Fibroblast of lung (primary cell): ENCODE measurements around the gene ZBBX. TPM values are rescaled to one million over a fixed set of nuclear protein-coding genes. Genes with fewer than 3 reads are reported as not detected.

ENCODE experiments used
- DNase-seq, 2 donors: peaks; one replicate each; pipeline versions ENCODE4 v3.0.0 to v3.0.0-alpha.2; 2010; ENCODE audit warnings: low read depth in 2 of 2
- H2AFZ ChIP-seq: 2 replicates; pipeline ENCODE4 v1.5.1; 2012; ENCODE audit warnings: low read length, control low read depth, inconsistent platforms
- H3K27ac ChIP-seq: 2 replicates; pipeline ENCODE4 v1.5.1; 2011; ENCODE audit warnings: low read length, control low read depth; ENCODE audit not compliant: insufficient read depth
- H3K27me3 ChIP-seq: 2 replicates; pipeline ENCODE4 v1.5.1; 2011; ENCODE audit warnings: mild to moderate bottlenecking, low read length; ENCODE audit not compliant: control insufficient read depth, insufficient read depth
- H3K36me3 ChIP-seq: 2 replicates; pipeline ENCODE4 v1.5.1; 2011; ENCODE audit warnings: low read length; ENCODE audit not compliant: control insufficient read depth, insufficient read depth
- H3K4me1 ChIP-seq: 2 replicates; pipeline ENCODE4 v1.5.1; 2011; ENCODE audit warnings: low read length; ENCODE audit not compliant: control insufficient read depth, insufficient read depth; ENCODE audit errors: extremely low read depth
- H3K4me2 ChIP-seq: 2 replicates; pipeline ENCODE4 v1.5.1; 2011; ENCODE audit warnings: low read length, control low read depth; ENCODE audit not compliant: insufficient read depth; ENCODE audit errors: extremely low read depth
- H3K4me3 ChIP-seq, 4 experiments: fragments of 200-600 bp in 1 of 4; sonication (generic) in 1 of 4; replicated peaks in 1 of 4; 2 replicates each; pipeline ENCODE4 v1.5.1; 2011 to 2016; ENCODE audit warnings: low read length in 4 of 4, low read depth in 3 of 4, mild to moderate bottlenecking in 3 of 4, control low read depth in 2 of 4, inconsistent platforms in 1 of 4, mixed read lengths in 1 of 4; ENCODE audit not compliant: insufficient read depth in 1 of 4; ENCODE audit errors: control extremely low read depth in 1 of 4
- H3K79me2 ChIP-seq: 2 replicates; pipeline ENCODE4 v1.5.1; 2012; ENCODE audit warnings: mild to moderate bottlenecking, low read length, inconsistent platforms; ENCODE audit not compliant: control insufficient read depth, insufficient read depth
- H3K9ac ChIP-seq: 2 replicates; pipeline ENCODE4 v1.5.1; 2011; ENCODE audit warnings: mild to moderate bottlenecking, low read length, control low read depth; ENCODE audit not compliant: insufficient read depth
- H3K9me3 ChIP-seq: 2 replicates; pipeline ENCODE4 v1.5.1; 2012; ENCODE audit warnings: low read depth, low read length; ENCODE audit not compliant: control insufficient read depth, insufficient read depth
- H4K20me1 ChIP-seq: 2 replicates; pipeline ENCODE4 v1.5.1; 2011; ENCODE audit warnings: low read length; ENCODE audit not compliant: control insufficient read depth, insufficient read depth; ENCODE audit errors: extremely low read depth
- EZH2 ChIP-seq: IDR thresholded peaks from 2 replicates; pipeline ENCODE4 v1.5.1; 2012; ENCODE audit warnings: low read length, control low read depth, mild to moderate bottlenecking; ENCODE audit errors: missing control alignments
- polyA plus RNA-seq, 2 donors: library from polyadenylated mRNA; depleted of rRNA in 1 of 2; stranded (reverse) in 1 of 2; unstranded in 1 of 2; fragments of >200 nt; gene quantifications; 2 replicates each; pipeline ENCODE4 v1.2.1, GENCODE V29; 2011 to 2012; ENCODE audit warnings: missing spikeins in 1 of 2
- total RNA-seq: library from RNA; depleted of rRNA; stranded (reverse); fragments of >200 nt; gene quantifications from 2 replicates; pipeline ENCODE4 v1.2.1, GENCODE V29; 2014
- TF ChIP-seq, protein P1 (sequence below), 2 donors: IDR thresholded peaks in 1 of 2; conservative IDR thresholded peaks in 1 of 2; 1 replicate in 1 of 2; 2 replicates in 1 of 2; pipeline ENCODE4 v1.5.1; 2011 to 2012; ENCODE audit warnings: low read length in 2 of 2, control low read depth in 1 of 2, inconsistent platforms in 1 of 2, low read depth in 1 of 2, mild to moderate bottlenecking in 1 of 2

The ZBBX gene
- total and polyA plus RNA-seq, 2 donors (not counting 1 experiment from before 2014, with no cell fraction given), result 0.17 TPM; not detected in 1

DNA sequence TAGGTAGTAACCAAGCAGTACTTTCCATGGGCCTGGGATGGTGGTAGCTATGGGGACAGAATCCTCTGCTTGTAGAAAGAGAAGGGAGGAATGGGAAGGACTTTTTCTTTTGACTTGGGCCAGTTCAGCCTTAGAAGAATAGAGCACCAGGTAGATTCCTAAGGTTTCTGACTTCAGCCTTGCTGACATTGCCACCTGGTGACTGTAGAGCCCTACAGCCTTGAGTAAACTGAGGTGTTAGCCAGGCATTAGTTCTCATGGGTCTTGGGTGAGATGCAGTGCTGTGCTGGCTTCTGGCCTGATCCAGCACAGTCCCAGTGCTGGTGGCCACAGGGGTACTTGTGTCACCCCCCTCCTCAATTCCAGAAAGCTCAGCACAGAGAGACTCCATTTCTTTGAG lies 171.1 kb downstream of the ZBBX start:
- H3K9ac ChIP-seq, result no peak overlapping the region
- no peak overlapping the region for H3K4me2 ChIP-seq
- no peaks in the 10 kb centered on the region for H3K79me2 ChIP-seq
- no peak overlapping the region for H3K4me3 ChIP-seq
- no peak overlapping the region for H2AFZ ChIP-seq
- TF ChIP-seq EZH2, result no peak
- TF ChIP-seq, protein P1, sequence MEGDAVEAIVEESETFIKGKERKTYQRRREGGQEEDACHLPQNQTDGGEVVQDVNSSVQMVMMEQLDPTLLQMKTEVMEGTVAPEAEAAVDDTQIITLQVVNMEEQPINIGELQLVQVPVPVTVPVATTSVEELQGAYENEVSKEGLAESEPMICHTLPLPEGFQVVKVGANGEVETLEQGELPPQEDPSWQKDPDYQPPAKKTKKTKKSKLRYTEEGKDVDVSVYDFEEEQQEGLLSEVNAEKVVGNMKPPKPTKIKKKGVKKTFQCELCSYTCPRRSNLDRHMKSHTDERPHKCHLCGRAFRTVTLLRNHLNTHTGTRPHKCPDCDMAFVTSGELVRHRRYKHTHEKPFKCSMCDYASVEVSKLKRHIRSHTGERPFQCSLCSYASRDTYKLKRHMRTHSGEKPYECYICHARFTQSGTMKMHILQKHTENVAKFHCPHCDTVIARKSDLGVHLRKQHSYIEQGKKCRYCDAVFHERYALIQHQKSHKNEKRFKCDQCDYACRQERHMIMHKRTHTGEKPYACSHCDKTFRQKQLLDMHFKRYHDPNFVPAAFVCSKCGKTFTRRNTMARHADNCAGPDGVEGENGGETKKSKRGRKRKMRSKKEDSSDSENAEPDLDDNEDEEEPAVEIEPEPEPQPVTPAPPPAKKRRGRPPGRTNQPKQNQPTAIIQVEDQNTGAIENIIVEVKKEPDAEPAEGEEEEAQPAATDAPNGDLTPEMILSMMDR (conservative IDR thresholded peaks at IDR 0.05 in 1 of 2, IDR thresholded peaks at IDR 0.05 in 1 of 2; ENCODE audit: low read depth in 1 of 2, low read length in 2 of 2), result no peak
- H3K4me1 ChIP-seq, result no peaks in the 10 kb centered on the region
- no peaks in the 10 kb centered on the region for H3K9me3 ChIP-seq
- no peaks in the 10 kb centered on the region for H3K36me3 ChIP-seq
- H3K27ac ChIP-seq, result no peak overlapping the region
- no peak for DNase-seq
- no peaks in the 10 kb centered on the region for H3K27me3 ChIP-seq
- H4K20me1 ChIP-seq, result no peaks in the 10 kb centered on the region

GRCh38 chr3:167203062-167203461 lies 177.0 kb downstream of the ZBBX start:
- Histone ChIP-seq H3K79me2 (no peaks in the 10 kb centered on the region), H2AFZ (no peak overlapping the region), H3K27me3 (no peaks in the 10 kb centered on the region), H3K36me3 (no peaks in the 10 kb centered on the region), H3K9me3 (no peaks in the 10 kb centered on the region), H3K4me1 (no peaks in the 10 kb centered on the region), H3K4me2 (no peak overlapping the region), H3K27ac (no peak overlapping the region), H4K20me1 (no peaks in the 10 kb centered on the region), H3K9ac (no peak overlapping the region), H3K4me3 (no peak overlapping the region)
- TF ChIP-seq, protein P1 (conservative IDR thresholded peaks at IDR 0.05 in 1 of 2, IDR thresholded peaks at IDR 0.05 in 1 of 2; ENCODE audit: low read depth in 1 of 2, low read length in 2 of 2), result no peak
- no peak for TF ChIP-seq EZH2
- no peak for DNase-seq

DNA sequence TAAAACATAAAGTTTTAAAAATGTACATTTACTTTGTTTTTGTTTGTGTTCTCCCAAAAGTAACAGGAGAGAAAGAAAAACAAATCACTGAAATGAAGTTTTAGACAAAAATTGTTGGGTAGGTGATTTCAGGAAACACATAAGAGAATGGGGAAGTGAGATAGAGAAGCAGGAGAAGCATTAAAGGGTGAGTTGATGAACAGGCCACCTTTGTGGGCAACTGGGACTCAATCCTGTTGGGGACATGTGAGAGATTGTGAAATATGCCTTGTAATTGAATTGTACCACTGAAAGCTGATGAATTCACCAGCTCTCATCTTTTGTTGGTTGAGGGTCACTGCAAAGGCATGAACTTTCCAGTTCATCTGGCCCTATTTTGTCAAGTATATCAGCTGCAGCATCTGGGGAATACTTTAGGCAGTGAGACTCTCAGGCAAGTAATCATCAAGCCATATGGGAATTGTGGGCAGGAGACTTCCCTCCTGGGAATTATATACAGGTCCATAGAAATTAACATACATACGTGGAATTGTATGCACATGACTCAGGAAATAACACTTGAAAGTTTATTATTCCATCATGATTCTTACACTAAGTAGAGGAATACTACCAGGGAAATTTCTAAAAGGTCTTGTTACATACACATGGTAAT lies 181.0 kb downstream of the ZBBX start:
- no peak overlapping the region for H3K27ac ChIP-seq
- H3K4me3 ChIP-seq, result no peak overlapping the region
- no peaks in the 10 kb centered on the region for H3K79me2 ChIP-seq
- H3K4me1 ChIP-seq, result no peaks in the 10 kb centered on the region
- no peak overlapping the region for H3K9ac ChIP-seq
- no peaks in the 10 kb centered on the region for H3K36me3 ChIP-seq
- no peaks in the 10 kb centered on the region for H3K27me3 ChIP-seq
- DNase-seq, result peak in 1 of 2 donors; percentile 11
- no peak overlapping the region for H2AFZ ChIP-seq
- H4K20me1 ChIP-seq, result no peaks in the 10 kb centered on the region
- no peak overlapping the region for H3K4me2 ChIP-seq
- H3K9me3 ChIP-seq, result no peaks in the 10 kb centered on the region
- no peak for TF ChIP-seq EZH2
- TF ChIP-seq, protein P1 (conservative IDR thresholded peaks at IDR 0.05 in 1 of 2, IDR thresholded peaks at IDR 0.05 in 1 of 2; ENCODE audit: low read depth in 1 of 2, low read length in 2 of 2), result no peak

Other genes starting within 250 kb of the ZBBX start
- not detected in 2 replicates for gene SERPINI2, start 93.7 kb upstream of the ZBBX start, total RNA-seq
- not detected in 2 replicates for gene SERPINI2, start 93.7 kb upstream of the ZBBX start, polyA plus RNA-seq